HCT116 (cell line): ENCODE measurements around the gene ADAM17. TPM values are rescaled to one million over a fixed set of nuclear protein-coding genes. Genes with fewer than 3 reads are reported as not detected.

Experiments used
- ATAC-seq: fragments of 200-7000 bp; cut with Tn5 transposase; 2 replicates; pipeline ENCODE4 v1.9.1; 2020; ENCODE audit warnings: mild to moderate bottlenecking, moderate library complexity
- BruUV-seq: library from RNA; stranded (reverse); fragments of 400-500 nt; replicated peaks from 2 replicates; lab custom pipeline; 2021; lab: Mats Ljungman, UMichigan
- CTCF ChIA-PET: fragments of 300-600 bp; sonication (Branson Sonifier 250); formaldehyde crosslinking; loops from one replicate; lab custom pipeline; 2021; ENCODE audit warnings: antibody characterized with exemption; lab: Charles Lee
- POLR2A ChIA-PET: fragments of 300-600, 350-600 bp; sonication (Branson Sonifier 250); formaldehyde crosslinking; loops from one replicate; lab custom pipeline; 2021; ENCODE audit warnings: antibody characterized with exemption; lab: Charles Lee
- RAD21 ChIA-PET, 2 experiments: fragments of 300-600 bp; sonication (Branson Sonifier 250); formaldehyde crosslinking; loops; one replicate each; lab custom pipeline; 2023; ENCODE audit warnings: low total read pairs in 2 of 2; ENCODE audit not compliant: uncharacterized antibody in 2 of 2, unreplicated experiment in 2 of 2, low non-redundant PET in 1 of 2; lab: Charles Lee
- DNase-seq: peaks from one replicate; pipeline ENCODE4 v3.0.0-alpha.2; 2010; ENCODE audit warnings: low read depth, low spot score
- H2AFZ ChIP-seq: fragments of 200-600 bp; shearing (Covaris generic), sonication (generic); 2 replicates; pipeline ENCODE4 v1.6.1; 2017; ENCODE audit warnings: low read depth, mixed run types, mixed read lengths, antibody characterized with exemption, low read length; ENCODE audit not compliant: poor library complexity, severe bottlenecking
- H3K27ac ChIP-seq: 2 replicates; pipeline ENCODE4 v1.5.1; 2012; ENCODE audit warnings: low read depth, low read length
- H3K27me3 ChIP-seq: fragments of 200-600 bp; sonication (generic); 2 replicates; pipeline ENCODE4 v1.6.1; 2016; ENCODE audit warnings: mixed run types, low read length, mixed read lengths; ENCODE audit not compliant: insufficient read depth
- H3K36me3 ChIP-seq, 2 experiments: fragments of 200-500 bp in 1 of 2; fragments of 200-600 bp in 1 of 2; sonication (Bioruptor generic) in 1 of 2; sonication (generic) in 1 of 2; 2 replicates each; pipeline versions ENCODE4 v1.5.1 to v1.6.1; 2014 to 2016; ENCODE audit warnings: low read length in 2 of 2, inconsistent platforms in 1 of 2, mixed read lengths in 1 of 2, mixed run types in 1 of 2; ENCODE audit not compliant: insufficient read depth in 2 of 2, control insufficient read depth in 1 of 2
- H3K4me1 ChIP-seq, 2 experiments: fragments of 200-600 bp in 1 of 2; sonication (generic) in 1 of 2; 2 replicates each; pipeline versions ENCODE4 v1.5.1 to v1.6.1; 2012 to 2017; ENCODE audit warnings: low read length in 2 of 2, inconsistent platforms in 1 of 2, mild to moderate bottlenecking in 1 of 2, mixed read lengths in 1 of 2, mixed run types in 1 of 2, moderate library complexity in 1 of 2; ENCODE audit not compliant: insufficient read depth in 2 of 2, control insufficient read depth in 1 of 2
- H3K4me2 ChIP-seq: fragments of 200-600 bp; sonication (generic); 2 replicates; pipeline ENCODE4 v1.6.1; 2017; ENCODE audit warnings: mixed run types, low read length, mixed read lengths
- H3K4me3 ChIP-seq, 2 experiments: fragments of 200-600 bp in 1 of 2; sonication (generic) in 1 of 2; replicated peaks in 1 of 2; 2 replicates each; pipeline ENCODE4 v1.5.1; 2011 to 2016; ENCODE audit warnings: low read length in 2 of 2, control low read depth in 1 of 2, low read depth in 1 of 2, mild to moderate bottlenecking in 1 of 2, mixed read lengths in 1 of 2, mixed run types in 1 of 2
- H3K79me2 ChIP-seq: fragments of 200-600 bp; sonication (generic); 2 replicates; pipeline ENCODE4 v1.6.1; 2017; ENCODE audit warnings: mild to moderate bottlenecking, mixed run types, low read length, moderate library complexity, mixed read lengths; ENCODE audit not compliant: insufficient read depth
- H3K9ac ChIP-seq: fragments of 200-600 bp; sonication (generic); 2 replicates; pipeline ENCODE4 v1.6.1; 2016; ENCODE audit warnings: low read length, mixed read lengths
- H3K9me2 ChIP-seq: fragments of 200-600 bp; sonication (generic), shearing (Covaris generic); 2 replicates; pipeline ENCODE4 v1.6.1; 2017; ENCODE audit warnings: mixed run types, mild to moderate bottlenecking, moderate library complexity; ENCODE audit not compliant: insufficient read depth
- H3K9me3 ChIP-seq, 2 experiments: fragments of 200-500 bp in 1 of 2; fragments of 200-600 bp in 1 of 2; sonication (Bioruptor generic) in 1 of 2; sonication (generic) in 1 of 2; 2 replicates each; pipeline ENCODE4 v1.6.1; 2014 to 2017; ENCODE audit warnings: low read length in 2 of 2, mixed read lengths in 2 of 2, inconsistent platforms in 1 of 2, low read depth in 1 of 2, mild to moderate bottlenecking in 1 of 2, mixed run types in 1 of 2, moderate library complexity in 1 of 2; ENCODE audit not compliant: control insufficient read depth in 1 of 2, insufficient read depth in 1 of 2
- H4K20me1 ChIP-seq: fragments of 200-600 bp; sonication (generic), shearing (Covaris generic); 2 replicates; pipeline ENCODE4 v1.6.1; 2017; ENCODE audit warnings: mixed run types, mild to moderate bottlenecking, moderate library complexity; ENCODE audit not compliant: insufficient read depth
- EGR1 ChIP-seq: IDR thresholded peaks from 2 replicates; pipeline ENCODE4 v1.6.1; 2012; ENCODE audit warnings: low read depth
- FOSL1 ChIP-seq: IDR thresholded peaks from 2 replicates; pipeline ENCODE4 v1.6.1; 2012; ENCODE audit warnings: low read depth
- MAX ChIP-seq: IDR thresholded peaks from 2 replicates; pipeline ENCODE4 v1.6.1; 2012
- SIN3A ChIP-seq: IDR thresholded peaks from 2 replicates; pipeline ENCODE4 v1.6.1; 2012; ENCODE audit warnings: low read depth
- YY1 ChIP-seq: IDR thresholded peaks from 2 replicates; pipeline ENCODE4 v1.6.1; 2011; ENCODE audit warnings: low read length, low read depth, moderate library complexity, mild to moderate bottlenecking; ENCODE audit not compliant: insufficient replicate concordance; ENCODE audit errors: extremely low read depth
- ZNF274 ChIP-seq: fragments of 200-500 bp; sonication (Bioruptor generic); IDR thresholded peaks from 2 replicates; pipeline ENCODE4 v1.6.1; 2014; ENCODE audit warnings: mild to moderate bottlenecking, low read depth, low read length, inconsistent platforms
- intact Hi-C: fragments of 100-400 bp; cut with micrococcal nuclease; formaldehyde crosslinking; loops from 2 replicates; pipeline ENCODE4 v1.10.0; 2022
- total RNA-seq: library from RNA; stranded (reverse); gene quantifications from one replicate; pipeline ENCODE4 v1.2.1, GENCODE V29; 2021; ENCODE audit not compliant: unreplicated experiment
- TF ChIP-seq, protein P1 (sequence below): IDR thresholded peaks from 2 replicates; pipeline ENCODE4 v1.6.1; 2012
- TF ChIP-seq, protein P2 (sequence below): IDR thresholded peaks from 2 replicates; pipeline ENCODE4 v1.6.1; 2011; ENCODE audit warnings: mild to moderate bottlenecking, low read length, moderate library complexity; ENCODE audit not compliant: insufficient replicate concordance; ENCODE audit errors: extremely low read depth
- TF ChIP-seq, protein P3 (sequence below), 3 experiments: fragments of 200-600 bp in 1 of 3; sonication (generic) in 1 of 3; IDR thresholded peaks in 2 of 3; conservative IDR thresholded peaks in 1 of 3; 2 replicates each; pipeline ENCODE4 v1.5.1; 2012 to 2017; ENCODE audit warnings: low read depth in 2 of 3, low read length in 2 of 3, antibody characterized with exemption in 1 of 3, borderline replicate concordance in 1 of 3, control low read depth in 1 of 3, mild to moderate bottlenecking in 1 of 3, mixed read lengths in 1 of 3, mixed run types in 1 of 3, moderate library complexity in 1 of 3; ENCODE audit not compliant: insufficient read depth in 1 of 3

The ADAM17 gene
- total RNA-seq, 1 experiment from 2014 or later: 39.2 TPM

DNA sequence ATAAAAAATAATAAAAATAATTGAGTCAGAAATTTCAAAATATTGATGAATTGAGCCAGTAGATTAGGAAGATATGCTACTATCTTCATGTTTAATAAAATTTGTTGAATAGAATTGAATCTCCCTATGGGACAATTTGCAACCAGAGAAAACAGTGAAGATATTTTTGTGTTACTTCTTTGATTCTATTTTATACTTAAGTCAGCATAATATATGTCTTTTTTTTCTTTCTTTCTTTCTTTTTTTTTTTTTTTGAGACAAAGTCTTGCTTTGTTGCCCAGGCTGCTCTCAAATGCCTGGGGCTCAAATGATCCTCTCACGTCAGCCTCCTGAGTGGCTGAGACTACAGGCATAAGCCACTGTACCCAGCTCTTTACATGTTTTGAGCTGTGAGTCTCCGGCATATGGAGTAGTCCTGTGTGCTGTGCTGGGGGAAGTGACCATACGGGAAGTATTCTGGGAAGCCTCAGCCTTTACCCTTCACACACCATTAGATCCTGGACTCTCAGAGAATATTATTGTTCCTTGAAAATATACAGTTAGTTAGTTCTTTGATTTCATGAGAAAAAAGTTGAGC lies 95.1 kb downstream of the ADAM17 start:
- CTCF ChIA-PET: no interaction called here

More for the DNA sequence above, 95.1 kb downstream of the ADAM17 start:
- ATAC-seq (no peak), DNase-seq (no peak)
- peaks cover 14 to 27% of the 10 kb centered on the region in 2 experiments for H3K36me3 ChIP-seq
- H3K9me3 ChIP-seq: no peaks in the 10 kb centered on the region
- H3K27me3 ChIP-seq: no peaks in the 10 kb centered on the region
- no peak overlapping the region for H3K4me2 ChIP-seq
- BruUV-seq: no TSS peak
- H3K9me2 ChIP-seq: no peaks in the 10 kb centered on the region
- RAD21 ChIA-PET: no interaction called here
- H3K27ac ChIP-seq: no peak overlapping the region
- POLR2A ChIA-PET: no interaction called here
- no peak overlapping the region for H3K9ac ChIP-seq
- no peak overlapping the region for H2AFZ ChIP-seq
- no peaks in the 10 kb centered on the region for H3K79me2 ChIP-seq
- H3K4me1 ChIP-seq: no peaks in the 10 kb centered on the region
- TF ChIP-seq MAX (no peak), ZNF274 (no peak), FOSL1 (no peak), YY1 (no peak), SIN3A (no peak), EGR1 (no peak)
- TF ChIP-seq, protein P1, sequence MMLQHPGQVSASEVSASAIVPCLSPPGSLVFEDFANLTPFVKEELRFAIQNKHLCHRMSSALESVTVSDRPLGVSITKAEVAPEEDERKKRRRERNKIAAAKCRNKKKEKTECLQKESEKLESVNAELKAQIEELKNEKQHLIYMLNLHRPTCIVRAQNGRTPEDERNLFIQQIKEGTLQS: no peak
- TF ChIP-seq, protein P2, sequence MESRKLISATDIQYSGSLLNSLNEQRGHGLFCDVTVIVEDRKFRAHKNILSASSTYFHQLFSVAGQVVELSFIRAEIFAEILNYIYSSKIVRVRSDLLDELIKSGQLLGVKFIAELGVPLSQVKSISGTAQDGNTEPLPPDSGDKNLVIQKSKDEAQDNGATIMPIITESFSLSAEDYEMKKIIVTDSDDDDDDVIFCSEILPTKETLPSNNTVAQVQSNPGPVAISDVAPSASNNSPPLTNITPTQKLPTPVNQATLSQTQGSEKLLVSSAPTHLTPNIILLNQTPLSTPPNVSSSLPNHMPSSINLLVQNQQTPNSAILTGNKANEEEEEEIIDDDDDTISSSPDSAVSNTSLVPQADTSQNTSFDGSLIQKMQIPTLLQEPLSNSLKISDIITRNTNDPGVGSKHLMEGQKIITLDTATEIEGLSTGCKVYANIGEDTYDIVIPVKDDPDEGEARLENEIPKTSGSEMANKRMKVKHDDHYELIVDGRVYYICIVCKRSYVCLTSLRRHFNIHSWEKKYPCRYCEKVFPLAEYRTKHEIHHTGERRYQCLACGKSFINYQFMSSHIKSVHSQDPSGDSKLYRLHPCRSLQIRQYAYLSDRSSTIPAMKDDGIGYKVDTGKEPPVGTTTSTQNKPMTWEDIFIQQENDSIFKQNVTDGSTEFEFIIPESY: no peak
- TF ChIP-seq, protein P3, sequence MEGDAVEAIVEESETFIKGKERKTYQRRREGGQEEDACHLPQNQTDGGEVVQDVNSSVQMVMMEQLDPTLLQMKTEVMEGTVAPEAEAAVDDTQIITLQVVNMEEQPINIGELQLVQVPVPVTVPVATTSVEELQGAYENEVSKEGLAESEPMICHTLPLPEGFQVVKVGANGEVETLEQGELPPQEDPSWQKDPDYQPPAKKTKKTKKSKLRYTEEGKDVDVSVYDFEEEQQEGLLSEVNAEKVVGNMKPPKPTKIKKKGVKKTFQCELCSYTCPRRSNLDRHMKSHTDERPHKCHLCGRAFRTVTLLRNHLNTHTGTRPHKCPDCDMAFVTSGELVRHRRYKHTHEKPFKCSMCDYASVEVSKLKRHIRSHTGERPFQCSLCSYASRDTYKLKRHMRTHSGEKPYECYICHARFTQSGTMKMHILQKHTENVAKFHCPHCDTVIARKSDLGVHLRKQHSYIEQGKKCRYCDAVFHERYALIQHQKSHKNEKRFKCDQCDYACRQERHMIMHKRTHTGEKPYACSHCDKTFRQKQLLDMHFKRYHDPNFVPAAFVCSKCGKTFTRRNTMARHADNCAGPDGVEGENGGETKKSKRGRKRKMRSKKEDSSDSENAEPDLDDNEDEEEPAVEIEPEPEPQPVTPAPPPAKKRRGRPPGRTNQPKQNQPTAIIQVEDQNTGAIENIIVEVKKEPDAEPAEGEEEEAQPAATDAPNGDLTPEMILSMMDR (IDR thresholded peaks at IDR 0.05 in 2 of 3, conservative IDR thresholded peaks at IDR 0.05 in 1 of 3; ENCODE audit: borderline replicate concordance in 1 of 3, insufficient read depth in 1 of 3, low read depth in 2 of 3, low read length in 2 of 3): no peak
- H4K20me1 ChIP-seq: no peaks in the 10 kb centered on the region
- H3K4me3 ChIP-seq: no peak overlapping the region
- intact Hi-C loops: no loop called here
